Epithelial cell of esophagus (primary cell): Measurements from ENCODE around the gene THG1L.
"Not testable (repeated sequence)": the region's sequence is repeated elsewhere in the genome, so short reads cannot be mapped to it uniquely, and the experiment has no call there.

Experiments
- DNase-seq: peaks from one replicate; pipeline ENCODE4 v3.0.0; 2010; ENCODE audit warnings: low read depth
- H3K4me3 ChIP-seq: 2 replicates; pipeline ENCODE4 v1.5.1; 2011; ENCODE audit warnings: mild to moderate bottlenecking, low read length, control low read depth
- TF ChIP-seq, protein P1 (sequence below): IDR thresholded peaks from 2 replicates; pipeline ENCODE4 v1.5.1; 2011; ENCODE audit warnings: low read depth, mild to moderate bottlenecking, low read length, control low read depth, inconsistent platforms; ENCODE audit not compliant: insufficient read depth; ENCODE audit errors: missing control alignments

Gene THG1L

DNA sequence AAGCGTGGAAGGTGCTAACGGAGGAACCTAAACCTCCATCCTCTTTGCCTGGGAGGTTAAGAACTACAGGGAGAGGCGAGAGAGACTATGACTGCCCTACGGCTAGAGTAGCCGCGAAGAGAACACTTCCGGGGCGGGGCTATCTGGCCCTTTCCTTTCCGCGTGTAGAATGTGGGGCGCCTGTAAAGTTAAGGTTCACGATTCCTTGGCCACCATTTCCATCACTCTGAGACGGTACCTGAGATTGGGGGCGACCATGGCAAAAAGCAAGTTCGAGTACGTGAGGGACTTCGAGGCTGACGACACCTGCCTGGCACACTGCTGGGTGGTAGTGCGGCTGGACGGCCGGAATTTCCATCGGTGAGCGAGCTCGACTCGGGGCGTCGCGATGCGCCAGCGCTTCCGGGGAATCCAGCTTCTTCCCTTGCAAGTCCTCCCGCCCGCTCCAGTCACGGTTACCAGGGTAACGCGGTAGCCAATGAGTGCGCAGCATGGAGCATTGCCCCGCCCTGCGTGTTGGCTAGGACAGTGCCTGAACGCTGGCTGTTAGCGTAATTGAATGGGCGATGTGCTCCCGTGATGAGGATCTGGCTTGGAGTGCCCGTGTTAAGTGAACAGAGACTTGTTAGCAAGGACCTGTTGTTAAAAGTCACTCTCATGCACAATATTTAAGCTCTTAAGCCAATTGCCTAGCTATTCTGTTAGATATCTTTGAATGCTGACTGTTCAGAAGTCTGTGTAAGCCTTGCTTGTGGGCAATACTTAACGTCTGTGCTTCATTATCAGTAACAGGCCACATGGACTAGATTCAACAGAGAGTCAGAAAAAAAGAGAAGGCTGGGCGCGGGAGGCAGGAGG lies at the start of gene THG1L:
Gene THG1L (plus strand): TSS at position 149 of the 858 bp plus-strand sequence. CDS start 21 bp downstream, at position 170.
- TF ChIP-seq, protein P1, sequence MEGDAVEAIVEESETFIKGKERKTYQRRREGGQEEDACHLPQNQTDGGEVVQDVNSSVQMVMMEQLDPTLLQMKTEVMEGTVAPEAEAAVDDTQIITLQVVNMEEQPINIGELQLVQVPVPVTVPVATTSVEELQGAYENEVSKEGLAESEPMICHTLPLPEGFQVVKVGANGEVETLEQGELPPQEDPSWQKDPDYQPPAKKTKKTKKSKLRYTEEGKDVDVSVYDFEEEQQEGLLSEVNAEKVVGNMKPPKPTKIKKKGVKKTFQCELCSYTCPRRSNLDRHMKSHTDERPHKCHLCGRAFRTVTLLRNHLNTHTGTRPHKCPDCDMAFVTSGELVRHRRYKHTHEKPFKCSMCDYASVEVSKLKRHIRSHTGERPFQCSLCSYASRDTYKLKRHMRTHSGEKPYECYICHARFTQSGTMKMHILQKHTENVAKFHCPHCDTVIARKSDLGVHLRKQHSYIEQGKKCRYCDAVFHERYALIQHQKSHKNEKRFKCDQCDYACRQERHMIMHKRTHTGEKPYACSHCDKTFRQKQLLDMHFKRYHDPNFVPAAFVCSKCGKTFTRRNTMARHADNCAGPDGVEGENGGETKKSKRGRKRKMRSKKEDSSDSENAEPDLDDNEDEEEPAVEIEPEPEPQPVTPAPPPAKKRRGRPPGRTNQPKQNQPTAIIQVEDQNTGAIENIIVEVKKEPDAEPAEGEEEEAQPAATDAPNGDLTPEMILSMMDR, result no peak
- peak; percentile 99 for DNase-seq
- peak within 1 kb of the TSS; percentile 90 for H3K4me3 ChIP-seq

DNA sequence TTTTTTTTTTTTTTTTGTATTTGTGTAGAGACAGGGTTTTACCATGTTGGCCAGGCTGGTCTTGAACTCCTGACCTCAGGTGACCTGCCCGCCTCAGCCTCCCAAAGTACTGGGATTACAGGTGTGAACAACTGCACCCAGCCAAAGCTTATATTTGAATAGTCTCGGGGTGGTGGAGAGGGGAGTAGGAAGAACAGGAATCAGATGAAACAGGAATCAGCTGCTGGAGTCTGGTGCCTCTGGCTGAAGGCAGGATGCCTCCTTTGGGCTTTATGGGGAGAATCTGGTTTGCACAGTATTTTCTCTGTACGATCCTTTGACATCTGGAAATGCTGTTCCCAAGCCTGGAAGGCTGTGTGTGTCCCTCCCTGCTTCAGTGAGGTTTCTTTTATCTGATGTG lies 49.0 kb upstream of the THG1L start:
- DNase-seq, result no peak
- TF ChIP-seq, protein P1, result no peak
- no peak overlapping the region for H3K4me3 ChIP-seq

DNA sequence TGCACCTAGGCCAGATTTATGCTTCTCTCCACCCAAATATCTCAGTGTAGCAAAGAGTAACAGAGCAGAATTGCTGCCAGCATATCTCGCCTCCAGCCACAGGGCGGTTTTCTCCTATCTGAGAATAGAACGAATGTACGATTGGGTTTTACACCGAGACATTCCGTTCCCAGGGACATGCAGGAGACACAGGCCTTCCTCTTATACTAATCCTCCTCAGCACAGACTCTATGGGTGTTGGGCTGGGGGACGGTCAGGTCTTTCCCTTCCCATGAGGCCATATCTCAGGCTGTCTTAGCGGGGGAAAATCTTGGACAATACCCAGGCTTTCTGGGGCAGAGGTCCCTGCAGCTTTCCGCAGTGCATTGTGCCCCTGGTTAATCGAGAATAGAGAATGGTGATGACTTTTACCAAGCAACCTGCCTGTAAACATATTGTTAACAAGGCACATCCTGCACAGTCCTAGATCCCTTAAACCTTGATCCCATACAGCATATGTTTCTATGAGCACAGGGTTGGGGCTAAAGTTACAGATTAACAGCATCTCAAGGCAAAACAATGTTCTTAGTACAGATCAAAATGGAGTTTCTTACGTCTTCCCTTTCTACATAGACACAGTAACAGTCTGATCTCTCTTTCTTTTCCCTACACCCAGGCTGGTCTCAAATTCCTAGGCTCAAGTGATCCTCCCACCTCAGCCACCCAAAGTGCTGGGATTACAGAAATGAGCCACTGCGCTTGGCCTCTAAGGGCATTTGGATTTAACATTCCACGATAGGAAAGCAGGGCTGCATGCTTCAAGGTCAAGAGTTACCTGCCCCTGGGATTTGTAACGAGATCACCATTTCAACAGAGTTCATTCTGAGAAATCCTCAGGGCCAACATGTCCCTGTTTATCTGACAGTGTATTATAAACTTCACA lies 44.7 kb upstream of the THG1L start:
- H3K4me3 ChIP-seq, DNase-seq: not testable (repeated sequence)

DNA sequence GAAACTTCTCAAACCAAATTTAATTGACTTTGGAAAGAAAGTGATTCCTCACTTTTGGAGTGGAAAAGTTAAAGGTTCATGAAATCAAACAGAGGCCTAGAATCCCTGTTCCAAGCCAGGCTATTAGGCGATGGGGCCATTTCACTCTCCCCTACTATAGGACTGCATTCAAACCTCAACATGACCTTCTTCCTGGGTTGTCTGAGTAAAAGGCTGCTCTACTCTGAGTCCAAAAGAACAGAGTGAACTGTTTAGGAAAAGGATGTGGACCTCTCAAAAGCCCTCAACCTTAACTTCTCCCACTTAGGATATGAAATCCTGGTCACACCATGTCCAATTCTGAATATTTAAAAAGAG lies 44.0 kb upstream of the THG1L start:
- no peak for DNase-seq
- TF ChIP-seq, protein P1, result no peak
- H3K4me3 ChIP-seq, result no peak overlapping the region

DNA sequence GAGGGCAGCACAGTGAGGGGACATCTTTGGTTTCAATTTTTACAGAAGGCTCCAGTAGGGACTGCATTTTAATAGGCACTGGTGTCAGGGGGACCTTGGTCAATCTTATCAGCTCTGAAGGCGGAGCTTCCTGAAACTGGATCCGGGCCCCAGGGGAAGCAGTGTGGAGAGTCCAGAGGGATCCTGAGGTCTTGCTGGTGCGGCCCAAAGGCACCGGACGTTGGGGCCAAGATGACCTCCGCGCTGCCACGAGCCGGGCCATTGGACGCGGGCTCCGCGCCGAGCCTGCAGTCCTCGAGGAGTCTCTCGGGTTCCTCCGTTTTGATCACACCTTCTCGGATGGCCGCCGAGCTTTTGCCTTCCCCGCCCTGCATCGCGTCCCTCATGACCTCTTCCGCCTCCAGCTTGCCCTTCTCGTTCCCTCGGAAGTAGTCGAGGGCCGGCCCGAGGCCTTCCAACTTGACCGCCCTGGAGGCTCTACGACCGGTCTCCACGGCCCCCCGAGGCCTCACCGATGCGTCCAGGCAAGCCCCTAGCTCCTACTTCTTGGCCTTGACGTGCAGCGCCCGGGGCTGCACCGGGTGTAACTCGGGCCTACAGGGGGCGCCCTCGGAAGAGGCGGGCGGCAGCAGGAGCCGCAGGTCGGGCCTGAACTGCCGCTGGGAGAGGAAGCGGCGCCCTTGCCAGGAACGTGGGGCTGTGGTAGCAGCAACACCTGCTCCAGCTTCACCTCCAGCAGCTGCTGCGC lies 41.1 kb upstream of the THG1L start:
- no peak overlapping the region for H3K4me3 ChIP-seq
- TF ChIP-seq, protein P1, result peak; percentile 20
- no peak for DNase-seq

DNA sequence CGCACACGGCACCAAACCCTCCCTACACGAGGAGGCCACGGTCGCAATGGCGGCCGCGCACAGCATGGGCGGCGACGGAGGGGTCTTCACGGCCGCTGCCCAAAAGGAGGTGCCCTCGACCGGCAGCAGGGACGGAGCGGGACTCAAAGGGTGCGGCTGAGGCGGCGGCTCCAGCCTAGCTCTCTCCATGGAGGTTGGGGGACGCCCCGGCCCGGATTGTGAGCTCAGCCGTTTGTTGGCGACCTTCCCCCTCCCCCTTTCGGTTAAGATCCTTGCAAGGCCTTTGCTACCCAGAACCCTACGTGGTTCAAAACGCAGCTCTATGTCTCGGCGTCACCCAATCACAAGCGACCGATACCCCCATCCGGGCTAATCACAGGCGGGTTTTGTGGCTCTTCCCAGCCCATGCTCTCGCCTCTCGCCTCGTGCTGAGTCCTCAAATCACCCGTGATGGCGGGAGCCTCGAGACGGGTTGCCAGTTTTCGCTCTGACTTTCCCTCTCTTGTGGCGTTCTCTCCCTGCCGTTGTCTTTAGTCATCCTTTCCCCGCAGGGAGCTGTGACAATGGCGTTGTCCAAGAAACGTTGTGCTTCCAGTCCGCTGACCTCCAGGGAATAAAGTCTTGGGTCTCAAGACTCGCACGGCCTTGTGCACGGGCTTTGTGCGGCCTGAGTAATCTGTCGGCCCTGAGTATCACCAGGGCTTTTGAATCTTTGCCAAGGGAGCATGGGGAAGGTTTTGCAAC lies 40.4 kb upstream of the THG1L start:
- no peak overlapping the region for H3K4me3 ChIP-seq
- no peak for DNase-seq
- TF ChIP-seq, protein P1, result no peak

DNA sequence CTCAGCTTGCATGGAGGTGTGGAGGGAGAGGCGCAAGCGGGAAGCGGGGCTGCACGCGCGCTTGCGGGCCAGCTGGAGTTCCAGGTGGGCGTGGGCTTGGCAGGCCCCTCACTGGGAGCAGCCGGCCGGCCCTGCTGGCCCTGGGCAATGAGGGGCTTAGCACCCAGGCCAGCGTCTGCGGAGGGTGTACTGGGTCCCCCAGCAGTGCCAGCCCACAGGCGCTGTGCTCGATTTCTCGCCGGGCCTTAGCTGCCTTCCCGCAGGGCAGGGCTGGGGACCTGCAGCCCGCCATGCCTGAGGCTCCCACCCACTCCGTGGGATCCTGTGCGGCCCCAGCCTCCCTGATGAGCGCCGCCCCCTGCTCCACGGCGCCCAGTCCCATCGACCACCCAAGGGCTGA lies 37.4 kb upstream of the THG1L start:
- H3K4me3 ChIP-seq, DNase-seq: not testable (repeated sequence)

DNA sequence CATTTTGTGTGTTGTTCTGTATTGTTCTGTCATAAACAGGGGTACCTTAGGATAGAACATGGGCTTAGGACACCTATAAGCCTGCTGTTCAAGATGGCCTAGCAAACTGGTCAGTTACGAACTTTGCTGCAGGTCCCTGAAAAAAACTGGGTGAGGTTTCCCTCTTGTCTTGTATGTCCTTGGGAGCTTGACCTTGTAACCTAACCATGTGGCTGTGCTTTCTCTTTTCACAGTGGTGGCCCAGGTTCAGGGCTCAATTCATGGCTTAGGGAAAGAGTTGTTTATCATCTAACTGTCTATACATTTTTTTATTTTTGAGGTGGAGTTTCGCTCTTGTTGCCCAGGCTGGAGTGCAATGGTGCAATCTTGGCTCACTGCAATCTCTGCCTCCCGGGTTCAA lies 35.1 kb upstream of the THG1L start:
- H3K4me3 ChIP-seq, DNase-seq: not testable (repeated sequence)

DNA sequence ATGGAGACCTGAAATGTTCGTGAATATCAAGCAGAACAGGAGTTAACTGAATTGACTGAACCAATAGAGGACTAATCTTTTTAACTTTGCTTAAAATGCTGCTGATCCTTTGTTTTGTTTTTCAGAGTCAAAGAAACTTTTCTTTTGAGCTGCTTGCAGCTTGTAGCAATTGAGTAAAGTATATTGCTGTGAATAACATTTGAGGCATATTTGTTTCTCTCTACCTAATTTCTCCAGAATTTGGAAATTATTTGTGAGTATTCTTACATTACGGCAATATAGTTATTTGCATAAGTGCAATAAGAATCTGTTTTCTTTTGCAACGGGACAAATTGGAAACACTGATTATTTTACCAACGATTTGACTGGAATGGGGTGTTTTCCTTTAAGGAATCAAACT lies 32.5 kb upstream of the THG1L start:
- not testable (repeated sequence) for DNase-seq, H3K4me3 ChIP-seq
